Thyroid gland (tissue), 4 donors: ENCODE results near the gene TPD52L1. TPM values are rescaled to one million over a fixed set of nuclear protein-coding genes. Genes with fewer than 3 reads are reported as not detected.

Source experiments
- DNase-seq, 2 donors: peaks; one replicate each; pipeline ENCODE4 v3.0.0-alpha.2; 2019
- H3K27ac ChIP-seq, 3 donors: fragments of 200-600 bp; sonication (generic); 1 replicate in 2 of 3; 2 replicates in 1 of 3; pipeline ENCODE4 v1.5.1; 2016 to 2019; ENCODE audit warnings: mild to moderate bottlenecking in 1 of 3, moderate library complexity in 1 of 3
- H3K27me3 ChIP-seq: fragments of 200-600 bp; sonication (generic); one replicate; pipeline ENCODE4 v1.5.1; 2019
- H3K36me3 ChIP-seq, 2 donors: fragments of 200-600 bp; sonication (generic); one replicate each; pipeline ENCODE4 v1.5.1; 2016 to 2019
- H3K4me1 ChIP-seq, 2 donors: fragments of 200-600 bp; sonication (generic); one replicate each; pipeline ENCODE4 v1.5.1; 2017 to 2019
- H3K4me3 ChIP-seq, 3 donors: fragments of 200-600 bp; sonication (generic); replicated peaks in 1 of 3; 1 replicate in 2 of 3; 2 replicates in 1 of 3; pipeline ENCODE4 v1.5.1; 2016; ENCODE audit warnings: mild to moderate bottlenecking in 1 of 3
- H3K9me3 ChIP-seq: fragments of 200-600 bp; sonication (generic); one replicate; pipeline ENCODE4 v1.5.1; 2017
- CTCF ChIP-seq, 6 experiments: fragments of 200-600 bp in 3 of 6; fragments of 450-650 bp in 3 of 6; sonication (generic) in 3 of 6; IDR thresholded peaks; one replicate each; pipeline ENCODE4 v1.5.1; 2016 to 2019; ENCODE audit warnings: antibody characterized with exemption in 6 of 6, mild to moderate bottlenecking in 2 of 6, inconsistent platforms in 1 of 6, moderate library complexity in 1 of 6
- POLR2A ChIP-seq, 2 donors: fragments of 450-650 bp; IDR thresholded peaks; one replicate each; pipeline ENCODE4 v1.6.1; 2017; ENCODE audit warnings: antibody characterized with exemption in 2 of 2, mild to moderate bottlenecking in 2 of 2, moderate library complexity in 1 of 2
- WGBS, 2 donors: methylation state at CpG; one replicate each; pipeline ENCODE4 v1.1.5; 2017; 5-methylcytosine and 5-hydroxymethylcytosine counted together
- intact Hi-C: fragments of 100-400 bp; cut with DNase I; formaldehyde crosslinking; loops from one replicate; pipeline ENCODE4 v1.15.1; 2023
- total RNA-seq, 4 donors: library from RNA; depleted of rRNA; stranded (reverse); fragments of >200 nt; gene quantifications; one replicate each; pipeline ENCODE4 v1.2.3, GENCODE V29; 2016

The TPD52L1 gene
- total RNA-seq, 4 donors from 2014 or later = 182 to 392 (median 293) TPM

- Histone ChIP-seq H3K27ac (no peak overlapping the region), H3K36me3 (no peaks in the 10 kb centered on the region), H3K4me1 (peaks cover 8 to 14% of the 10 kb centered on the region in 2 donors), H3K27me3 (no peaks in the 10 kb centered on the region), H3K4me3 (no peak overlapping the region), H3K9me3 (no peaks in the 10 kb centered on the region)
- no peak for DNase-seq
- 88 to 93% methylated on average over 1 of the region's 1 CpG for WGBS, 2 donors
- intact Hi-C loops = loop anchor here (5.0 to 10.0 kb wide), 2 partner anchors 151 to 671 kb away; partner anchors contain the start of gene TPD52L1
- TF ChIP-seq POLR2A (IDR thresholded peaks at IDR 0.05) = no peak
Measured at GRCh38 chr6:125303512-125303854, 149.9 kb downstream of the TPD52L1 start.

- WGBS, 2 donors = 89 to 98% methylated on average over 3 of the region's 3 CpGs
- H3K36me3 ChIP-seq = no peaks in the 10 kb centered on the region
- no peak for DNase-seq
- peaks cover 7 to 8% of the 10 kb centered on the region in 2 donors for H3K4me1 ChIP-seq
- no peaks in the 10 kb centered on the region for H3K27me3 ChIP-seq
- no peaks in the 10 kb centered on the region for H3K9me3 ChIP-seq
- intact Hi-C loops = loop anchor here (5.0 to 10.0 kb wide), 2 partner anchors 153 to 670 kb away; partner anchors contain the start of gene TPD52L1
- H3K4me3 ChIP-seq = no peak overlapping the region
- TF ChIP-seq POLR2A (IDR thresholded peaks at IDR 0.05) = no peak
- no peak for TF ChIP-seq CTCF (IDR thresholded peaks at IDR 0.05)
- no peak overlapping the region for H3K27ac ChIP-seq
Measured at GRCh38 chr6:125304970-125305660, 151.5 kb downstream of the TPD52L1 start.

- H3K4me1 ChIP-seq = no peaks in the 10 kb centered on the region
- H3K27ac ChIP-seq = no peak overlapping the region
- TF ChIP-seq CTCF (IDR thresholded peaks at IDR 0.05) = no peak
- TF ChIP-seq POLR2A (IDR thresholded peaks at IDR 0.05) = no peak
- 79 to 89% methylated on average over 3 of the region's 3 CpGs for WGBS, 2 donors
- H3K4me3 ChIP-seq = no peak overlapping the region
- intact Hi-C loops = loop anchor here (10.0 kb wide), 1 partner anchor 668 kb away; no protein-coding TSS in a partner anchor
- no peaks in the 10 kb centered on the region for H3K27me3 ChIP-seq
- no peaks in the 10 kb centered on the region for H3K9me3 ChIP-seq
- H3K36me3 ChIP-seq = no peaks in the 10 kb centered on the region
- no peak for DNase-seq
Measured at GRCh38 chr6:125306756-125307149, 153.2 kb downstream of the TPD52L1 start.

DNA sequence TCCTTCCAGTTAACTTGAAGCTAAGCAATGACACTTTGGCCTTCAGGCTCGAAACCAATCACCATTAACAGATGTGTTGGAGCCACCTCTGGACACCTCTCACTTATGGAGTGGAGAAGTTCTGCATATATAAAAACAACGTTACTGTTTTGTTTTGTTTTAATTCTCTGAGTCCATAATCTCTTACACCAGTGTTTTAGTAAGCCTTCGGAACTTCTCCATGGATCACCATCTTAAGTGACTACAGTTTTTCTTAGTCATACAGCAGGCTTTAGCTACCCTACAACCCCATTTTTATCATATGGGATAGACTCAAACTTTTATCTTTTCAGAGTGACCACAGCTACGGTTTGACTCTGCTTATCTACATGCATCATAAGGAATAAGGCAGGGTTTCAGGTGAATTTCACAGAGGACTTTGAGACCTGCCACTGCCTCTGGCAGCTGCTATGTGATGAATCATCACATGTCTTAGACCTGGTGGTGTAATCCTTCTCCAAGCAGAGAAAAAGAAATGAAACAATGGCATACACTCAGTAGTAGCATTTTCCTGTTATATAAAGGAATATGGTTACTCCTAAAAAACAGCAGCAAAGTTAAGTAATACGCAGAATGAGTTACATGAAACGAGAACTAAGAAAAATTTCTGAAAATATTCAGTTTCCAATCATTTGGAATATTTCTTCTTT lies 153.7 kb downstream of the TPD52L1 start:
- intact Hi-C loops = loop anchor here (10.0 kb wide), 1 partner anchor 668 kb away; no protein-coding TSS in a partner anchor
- TF ChIP-seq CTCF (IDR thresholded peaks at IDR 0.05) (no peak), POLR2A (IDR thresholded peaks at IDR 0.05) (no peak)
- 78 to 86% methylated on average over 6 of the region's 6 CpGs for WGBS, 2 donors

DNA sequence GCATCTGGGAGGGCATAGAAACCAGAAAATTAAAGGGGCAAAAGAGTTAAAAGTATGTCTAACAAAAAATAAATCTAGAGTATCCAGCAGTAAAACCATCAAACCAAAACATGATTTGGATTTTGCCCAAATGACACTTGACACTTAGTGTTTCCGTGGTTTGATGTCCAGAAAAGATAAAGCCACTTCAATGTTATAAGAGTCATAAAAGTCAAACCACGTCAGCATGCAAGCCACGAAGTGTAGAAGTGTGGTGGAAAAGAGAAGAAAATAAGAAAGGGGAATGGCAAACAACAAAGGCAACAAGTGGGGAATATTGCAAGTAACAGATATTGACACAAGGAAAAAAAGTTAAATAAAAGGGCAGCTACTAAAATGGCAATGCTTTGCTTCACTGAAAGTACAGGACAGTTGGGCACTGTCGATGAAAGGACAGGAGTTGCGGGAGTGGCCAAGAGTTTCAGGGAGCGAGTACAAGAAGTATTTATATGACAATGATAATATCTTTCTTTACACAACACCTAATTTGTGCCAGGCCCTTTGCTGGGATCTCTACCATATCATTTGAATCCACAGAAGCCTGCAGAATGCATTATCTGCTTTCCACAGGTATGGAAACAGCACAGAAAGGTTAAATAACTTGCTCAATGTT lies 154.5 kb downstream of the TPD52L1 start:
- no peaks in the 10 kb centered on the region for H3K27me3 ChIP-seq
- 30 to 42% methylated on average over 6 of the region's 6 CpGs for WGBS, 2 donors
- no peak for TF ChIP-seq CTCF (IDR thresholded peaks at IDR 0.05)
- TF ChIP-seq POLR2A (IDR thresholded peaks at IDR 0.05) = no peak
- peak in 1 of 2 donors; percentile 9 for DNase-seq
- no peak overlapping the region for H3K27ac ChIP-seq
- no peaks in the 10 kb centered on the region for H3K36me3 ChIP-seq
- intact Hi-C loops = loop anchor here (10.0 kb wide), 1 partner anchor 667 kb away; no protein-coding TSS in a partner anchor
- H3K4me3 ChIP-seq = no peak overlapping the region
- no peaks in the 10 kb centered on the region for H3K9me3 ChIP-seq
- H3K4me1 ChIP-seq = no peaks in the 10 kb centered on the region

More for the DNA sequence above, 153.7 kb downstream of the TPD52L1 start:
- Histone ChIP-seq H3K4me3 (no peak overlapping the region), H3K9me3 (no peaks in the 10 kb centered on the region), H3K27me3 (no peaks in the 10 kb centered on the region), H3K36me3 (no peaks in the 10 kb centered on the region), H3K27ac (no peak overlapping the region), H3K4me1 (no peaks in the 10 kb centered on the region)
- no peak for DNase-seq
